Activated CD8-positive, alpha-beta memory T cell treated with anti-CD3 and anti-CD28 coated beads, Interleukin-2, amount 50 U/mL, for 4 hours (primary cell): ENCODE measurements around the gene PDE12.
A peak's percentile ranks its signal among the peaks of the same experiment; 100 is the strongest.

ENCODE experiments used
- DNase-seq: peaks from one replicate; pipeline ENCODE4 v3.0.0-alpha.2; 2020

Gene PDE12, protein sequence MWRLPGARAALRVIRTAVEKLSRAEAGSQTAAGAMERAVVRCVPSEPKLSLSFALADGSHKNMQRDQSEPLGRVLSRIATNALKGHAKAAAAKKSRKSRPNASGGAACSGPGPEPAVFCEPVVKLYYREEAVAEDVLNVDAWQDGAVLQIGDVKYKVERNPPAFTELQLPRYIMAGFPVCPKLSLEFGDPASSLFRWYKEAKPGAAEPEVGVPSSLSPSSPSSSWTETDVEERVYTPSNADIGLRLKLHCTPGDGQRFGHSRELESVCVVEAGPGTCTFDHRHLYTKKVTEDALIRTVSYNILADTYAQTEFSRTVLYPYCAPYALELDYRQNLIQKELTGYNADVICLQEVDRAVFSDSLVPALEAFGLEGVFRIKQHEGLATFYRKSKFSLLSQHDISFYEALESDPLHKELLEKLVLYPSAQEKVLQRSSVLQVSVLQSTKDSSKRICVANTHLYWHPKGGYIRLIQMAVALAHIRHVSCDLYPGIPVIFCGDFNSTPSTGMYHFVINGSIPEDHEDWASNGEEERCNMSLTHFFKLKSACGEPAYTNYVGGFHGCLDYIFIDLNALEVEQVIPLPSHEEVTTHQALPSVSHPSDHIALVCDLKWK

DNA sequence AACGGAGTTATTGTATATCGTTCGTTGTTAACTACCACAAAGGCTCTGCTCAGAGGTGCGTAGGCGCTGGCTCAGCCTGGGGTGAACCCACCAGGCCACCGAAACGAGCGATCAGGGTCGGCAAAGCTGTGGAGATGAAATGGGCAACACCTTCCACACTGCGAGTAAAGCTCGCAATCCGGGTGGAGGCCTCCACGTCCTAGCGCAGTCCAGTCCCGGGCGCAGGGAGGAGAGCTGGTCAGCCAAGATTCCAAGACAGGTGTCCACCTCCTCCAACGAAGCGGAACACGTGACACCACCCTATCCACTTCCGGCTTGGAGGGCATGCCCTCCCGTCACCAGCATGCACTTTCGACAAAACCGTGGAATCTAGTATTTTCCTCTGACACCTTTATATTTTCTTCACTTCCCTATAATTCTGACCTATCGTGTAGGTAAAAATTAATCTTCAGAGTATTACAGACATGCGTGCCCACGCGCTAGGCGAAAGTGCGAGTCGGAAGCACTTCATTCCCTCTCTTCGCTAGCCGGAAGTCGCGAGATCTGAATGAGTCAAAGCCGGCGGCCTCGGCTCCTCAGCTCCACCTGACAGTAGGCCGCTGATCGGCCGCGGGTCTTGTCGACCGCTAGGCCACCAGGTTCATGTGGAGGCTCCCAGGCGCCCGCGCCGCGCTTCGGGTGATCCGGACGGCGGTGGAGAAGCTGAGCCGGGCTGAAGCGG is at the start of gene PDE12:
Gene PDE12, plus strand, starts transcription at position 537 of the 721 bp plus-strand sequence. Its CDS starts 106 bp downstream, at position 643.
- peak; percentile 79 for DNase-seq

DNA sequence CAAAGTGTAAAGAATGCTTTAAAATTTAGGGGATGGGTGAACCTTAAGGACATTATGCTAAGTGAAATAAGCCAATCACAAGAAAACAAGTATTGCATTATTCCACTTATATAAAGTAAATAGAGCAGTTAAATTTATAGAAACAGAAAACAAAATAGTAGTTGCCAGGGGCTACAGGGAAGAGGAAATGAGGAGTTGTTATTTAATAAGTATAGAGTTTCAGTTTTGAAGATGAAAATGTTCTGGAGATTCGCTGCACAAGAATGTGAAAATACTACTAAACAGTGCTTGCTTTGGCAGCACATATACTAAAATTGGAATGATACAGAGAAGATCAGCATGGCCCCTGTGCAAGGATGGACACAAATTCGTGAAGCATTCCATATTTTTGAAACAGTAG is 43.9 kb upstream of the PDE12 start:
- no peak for DNase-seq

DNA sequence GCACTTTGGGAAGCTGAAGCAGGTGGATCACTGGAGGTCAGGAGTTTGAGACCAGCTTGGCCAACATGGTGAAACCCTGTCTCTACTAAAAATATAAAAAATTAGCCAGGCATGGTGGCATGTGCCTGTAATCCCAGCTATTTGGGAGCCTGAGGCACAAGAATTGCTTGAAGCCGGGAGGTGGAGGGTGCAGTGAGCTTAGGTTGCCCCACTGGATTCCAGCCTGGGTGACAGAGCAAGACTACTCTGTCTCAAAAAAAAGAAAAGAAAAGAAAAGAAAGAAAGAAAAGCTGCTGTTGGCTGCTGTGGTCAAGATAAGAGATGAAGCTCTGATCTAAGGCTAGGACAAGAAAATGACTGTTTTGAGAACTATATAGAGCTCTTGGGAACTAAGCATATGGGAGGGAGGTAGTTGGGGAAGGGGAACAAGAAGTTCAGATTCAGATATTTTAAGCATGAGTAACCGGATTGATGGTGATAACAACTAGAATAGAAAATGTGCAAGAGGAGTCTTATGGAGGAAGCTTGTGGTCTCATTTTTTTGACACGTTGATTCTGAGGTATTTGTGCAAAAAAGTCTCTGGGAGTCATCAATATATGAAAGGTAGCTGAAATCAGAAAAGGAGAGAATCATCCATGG is 37.7 kb upstream of the PDE12 start:
- no peak for DNase-seq

DNA sequence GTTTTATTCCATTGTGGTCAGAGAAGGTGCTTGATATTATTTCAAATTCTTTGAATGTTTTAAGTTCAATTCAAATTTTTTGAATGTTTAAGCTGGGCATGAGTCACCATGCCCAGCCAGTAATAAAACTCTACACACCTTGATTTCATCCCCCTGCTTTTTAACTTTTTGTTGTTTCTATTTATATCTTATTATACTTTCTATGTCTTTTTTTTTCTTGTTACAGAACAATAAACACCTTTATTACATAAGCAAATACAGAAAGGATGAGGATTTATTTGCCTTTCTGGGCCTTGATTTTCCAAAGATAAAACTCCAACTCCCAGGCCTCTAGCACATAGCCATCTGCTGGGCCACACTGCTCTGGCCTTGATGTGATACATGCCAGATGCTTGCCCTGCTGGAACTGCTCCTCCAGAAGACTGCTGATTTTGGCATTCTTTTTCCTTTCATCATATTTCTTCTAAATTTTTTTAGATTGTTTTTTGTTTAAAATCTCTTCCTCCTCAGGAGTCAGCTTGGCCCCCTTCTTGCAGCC is 25.9 kb upstream of the PDE12 start:
- DNase-seq = no peak

DNA sequence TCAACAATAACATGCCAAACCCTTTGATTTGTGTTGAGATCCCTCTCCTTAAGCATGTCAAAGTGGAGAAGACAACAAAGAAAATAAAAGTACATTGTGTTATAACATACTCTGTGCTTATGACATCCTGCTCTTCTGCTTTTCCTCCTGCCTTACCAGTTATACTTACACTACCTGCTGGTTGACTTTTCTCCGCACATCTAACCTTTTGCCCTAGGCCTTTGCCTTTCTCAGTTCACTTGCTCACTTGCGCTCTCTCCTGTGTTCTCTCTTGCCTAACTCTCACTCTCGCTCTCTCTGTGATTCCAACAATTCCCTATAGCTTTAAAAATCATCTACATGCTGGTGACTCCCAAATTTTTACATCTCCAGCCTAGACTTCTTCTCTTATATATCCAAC is 17.6 kb upstream of the PDE12 start:
- no peak for DNase-seq

DNA sequence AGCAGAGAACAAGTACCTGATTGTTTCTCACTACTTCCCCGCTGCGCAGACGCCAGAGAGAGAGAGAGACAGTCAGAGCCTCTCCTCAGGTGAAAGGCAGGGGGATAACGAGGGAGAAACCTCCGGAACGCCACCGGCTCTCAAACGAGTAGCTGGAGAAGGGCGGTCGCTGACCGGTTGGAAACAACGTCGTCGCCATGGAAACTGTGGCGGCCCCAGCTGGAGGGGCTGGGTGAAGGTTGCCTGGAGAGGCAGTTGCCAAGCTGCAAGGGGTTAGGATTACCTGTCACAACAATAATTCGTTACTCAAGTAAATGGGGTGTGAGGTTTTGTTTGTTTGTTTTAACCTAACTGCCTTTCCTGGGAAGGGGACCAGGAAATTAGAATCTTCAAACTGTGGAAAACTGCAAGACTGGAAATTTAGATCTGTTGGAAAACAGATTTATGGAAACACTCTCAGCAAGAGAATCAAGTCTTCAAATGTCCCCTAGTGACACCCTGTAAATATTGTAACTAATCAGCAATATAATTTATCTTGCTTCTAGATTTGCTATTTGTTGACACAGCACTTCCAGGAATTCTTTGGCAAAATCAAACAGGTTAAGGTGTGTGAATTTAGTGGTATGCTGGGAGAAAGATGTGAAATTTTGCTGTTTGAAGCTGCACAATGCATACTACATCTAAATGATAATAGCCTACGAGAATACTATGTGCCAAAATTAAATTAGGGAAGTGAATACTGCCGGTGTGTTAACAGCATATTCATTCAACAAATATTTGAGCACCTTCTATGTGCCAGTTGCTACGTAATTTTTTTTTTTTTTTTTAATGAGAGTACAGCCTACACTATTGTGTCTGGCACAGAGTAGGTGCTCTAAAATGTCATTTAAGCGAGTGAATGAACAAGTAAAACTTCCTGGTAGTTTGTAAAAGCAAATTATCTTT is 11.6 kb upstream of the PDE12 start, which contains the start of gene DNAH12:
Gene DNAH12, minus strand, starts transcription at position 164 of the 945 bp plus-strand sequence. CDS start 1,474 bp downstream, outside the sequence.
- DNase-seq = no peak

DNA sequence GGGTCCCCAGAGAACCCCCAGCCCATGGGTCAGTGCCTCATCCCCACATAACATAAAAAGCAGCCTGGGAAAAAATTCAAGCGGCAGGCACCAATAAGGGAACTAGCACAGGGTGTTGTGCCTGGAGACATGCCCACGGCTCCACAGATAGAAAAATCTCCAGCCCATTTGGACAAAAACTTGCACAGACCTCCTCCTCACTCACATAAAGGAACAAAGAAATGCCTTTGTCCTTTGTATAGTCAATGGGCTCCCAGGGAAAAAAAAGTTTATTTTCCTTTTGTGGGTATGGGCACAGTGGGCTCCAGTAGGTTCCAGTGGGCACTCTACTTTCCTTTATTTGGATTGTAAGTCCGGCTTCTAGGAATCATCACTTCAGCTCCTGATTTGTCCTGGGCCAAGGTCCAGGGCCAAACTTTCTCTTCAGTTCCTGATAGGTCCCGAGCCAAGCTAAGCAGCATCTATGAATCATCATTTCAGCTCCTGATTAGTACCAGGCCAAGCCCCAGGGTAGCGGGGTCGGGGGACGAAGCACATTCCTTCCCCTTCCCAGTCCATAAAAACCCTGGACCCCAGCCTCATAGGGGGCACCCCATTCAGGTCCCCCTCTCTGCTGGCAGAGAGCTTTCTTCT is 10.3 kb upstream of the PDE12 start:
- no peak for DNase-seq

DNA sequence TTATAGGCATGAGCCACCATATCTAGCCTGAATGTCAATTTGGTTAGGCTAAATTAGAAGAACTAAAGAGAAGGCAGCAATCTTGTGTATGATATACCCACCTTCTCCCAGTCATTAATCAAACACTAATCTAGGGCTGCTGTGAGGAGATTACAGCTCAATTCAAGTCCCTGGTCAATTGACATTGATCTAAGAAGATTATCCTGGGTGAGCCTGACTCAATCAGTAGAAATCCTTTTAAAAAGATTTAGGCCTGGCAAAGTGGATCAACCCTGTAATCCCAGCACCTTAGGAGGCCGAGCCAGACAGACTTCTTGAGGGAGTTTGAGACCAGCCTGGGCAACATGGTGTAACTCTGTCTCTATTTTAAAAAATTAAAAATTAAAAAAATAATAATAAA is 9.5 kb upstream of the PDE12 start:
- no peak for DNase-seq

DNA sequence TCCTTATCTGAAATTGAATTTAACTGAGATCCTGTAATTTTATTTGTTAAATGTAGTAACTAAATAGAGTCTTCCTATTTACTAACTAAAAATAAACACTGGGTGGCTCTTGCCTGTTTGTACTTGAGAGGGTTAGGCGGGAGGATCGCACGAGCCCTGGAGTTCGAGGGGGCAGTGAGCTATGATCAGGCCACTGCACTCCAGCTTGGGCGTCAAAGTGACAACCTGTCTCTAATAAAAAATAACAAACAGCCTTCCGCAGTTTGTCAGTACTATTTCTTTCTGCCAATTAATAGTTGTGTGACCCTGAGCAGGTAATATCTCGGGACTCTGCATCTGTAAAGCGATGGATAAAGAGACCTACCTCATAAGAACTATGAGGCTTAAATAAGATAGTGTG is 768 bp upstream of the PDE12 start:
- DNase-seq = no peak

DNA sequence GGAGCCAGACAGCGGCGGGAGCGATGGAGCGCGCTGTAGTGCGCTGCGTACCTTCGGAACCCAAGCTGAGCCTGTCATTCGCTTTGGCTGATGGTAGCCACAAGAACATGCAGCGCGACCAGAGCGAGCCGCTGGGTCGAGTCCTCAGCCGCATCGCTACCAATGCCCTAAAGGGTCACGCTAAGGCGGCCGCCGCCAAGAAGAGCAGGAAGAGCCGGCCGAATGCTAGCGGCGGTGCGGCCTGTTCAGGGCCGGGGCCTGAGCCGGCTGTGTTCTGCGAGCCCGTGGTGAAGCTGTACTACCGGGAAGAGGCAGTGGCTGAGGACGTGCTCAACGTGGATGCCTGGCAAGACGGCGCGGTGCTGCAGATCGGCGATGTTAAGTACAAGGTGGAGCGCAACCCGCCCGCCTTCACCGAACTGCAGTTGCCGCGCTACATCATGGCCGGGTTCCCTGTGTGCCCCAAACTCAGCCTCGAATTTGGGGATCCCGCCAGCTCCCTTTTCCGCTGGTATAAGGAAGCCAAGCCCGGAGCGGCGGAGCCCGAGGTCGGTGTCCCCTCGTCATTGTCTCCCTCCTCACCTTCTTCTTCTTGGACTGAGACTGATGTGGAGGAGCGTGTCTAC is 498 bp downstream of the PDE12 start:
- peak; percentile 32 for DNase-seq

DNA sequence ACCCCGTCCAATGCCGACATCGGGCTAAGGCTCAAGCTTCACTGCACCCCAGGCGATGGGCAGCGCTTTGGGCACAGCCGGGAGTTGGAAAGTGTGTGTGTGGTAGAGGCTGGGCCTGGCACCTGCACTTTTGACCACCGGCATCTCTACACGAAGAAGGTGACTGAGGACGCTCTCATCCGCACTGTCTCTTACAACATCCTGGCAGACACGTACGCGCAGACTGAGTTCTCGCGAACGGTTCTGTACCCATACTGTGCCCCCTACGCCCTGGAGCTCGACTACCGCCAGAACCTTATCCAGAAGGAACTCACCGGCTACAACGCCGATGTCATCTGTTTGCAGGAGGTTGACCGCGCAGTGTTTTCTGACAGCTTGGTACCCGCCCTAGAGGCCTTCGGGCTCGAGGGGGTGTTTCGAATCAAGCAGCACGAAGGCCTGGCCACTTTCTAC is 1.0 kb downstream of the PDE12 start:
- peak; percentile 30 for DNase-seq

DNA sequence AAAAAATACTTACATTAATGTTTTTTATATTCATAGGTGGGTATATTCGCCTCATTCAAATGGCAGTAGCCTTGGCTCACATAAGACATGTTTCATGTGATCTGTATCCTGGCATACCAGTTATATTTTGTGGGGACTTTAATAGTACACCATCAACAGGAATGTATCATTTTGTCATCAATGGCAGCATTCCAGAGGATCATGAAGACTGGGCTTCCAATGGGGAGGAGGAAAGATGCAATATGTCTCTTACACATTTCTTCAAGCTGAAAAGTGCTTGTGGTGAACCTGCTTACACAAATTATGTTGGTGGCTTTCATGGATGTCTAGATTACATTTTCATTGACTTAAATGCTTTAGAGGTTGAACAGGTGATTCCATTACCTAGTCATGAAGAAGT is 3.5 kb downstream of the PDE12 start:
- no peak for DNase-seq

DNA sequence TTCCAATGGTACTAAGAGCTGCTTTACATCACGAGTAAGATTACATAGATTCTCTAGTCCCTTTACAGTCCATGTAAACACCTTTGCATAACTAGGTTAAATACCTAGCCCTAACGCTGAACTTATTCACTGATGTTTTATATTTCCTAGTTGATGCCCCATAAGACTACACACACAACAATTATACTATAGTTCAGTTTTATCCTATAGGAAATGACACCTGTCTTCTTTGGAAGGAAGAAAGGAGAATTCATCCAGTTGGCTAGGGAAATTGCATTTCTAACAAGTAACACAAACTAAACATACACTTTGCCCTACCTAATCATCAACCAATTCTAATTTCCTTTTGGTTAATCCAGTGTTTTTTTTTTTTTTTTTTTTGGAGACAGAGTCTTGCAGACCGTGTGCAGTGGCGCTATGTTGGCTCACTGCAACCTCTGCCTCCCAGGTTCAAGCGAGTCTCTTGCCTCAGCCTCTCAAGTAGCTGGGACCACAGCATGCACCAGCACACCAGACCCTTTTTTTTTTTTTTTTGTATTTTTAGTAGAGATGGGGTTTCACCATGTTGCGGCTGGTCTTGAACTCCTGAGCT is 13.9 kb downstream of the PDE12 start:
- no peak for DNase-seq

DNA sequence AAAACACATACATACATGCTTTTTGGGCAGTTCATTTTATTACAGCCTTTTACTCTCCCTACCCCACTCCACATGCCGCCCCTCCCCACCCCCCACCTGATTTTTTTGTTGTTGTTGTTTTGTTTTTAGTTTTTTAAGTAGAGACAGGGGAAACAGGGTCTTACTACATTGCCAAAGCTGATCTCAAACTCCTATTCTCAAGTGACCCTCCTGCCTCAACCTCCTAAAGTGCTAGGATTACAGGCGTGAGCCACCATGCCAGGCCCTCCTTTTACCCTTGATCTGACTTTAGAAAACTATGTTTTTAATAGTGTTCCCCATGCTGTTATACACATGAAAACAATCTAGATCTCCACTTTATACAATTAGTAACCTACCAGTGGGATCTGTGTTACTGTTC is 14.8 kb downstream of the PDE12 start:
- DNase-seq = no peak

DNA sequence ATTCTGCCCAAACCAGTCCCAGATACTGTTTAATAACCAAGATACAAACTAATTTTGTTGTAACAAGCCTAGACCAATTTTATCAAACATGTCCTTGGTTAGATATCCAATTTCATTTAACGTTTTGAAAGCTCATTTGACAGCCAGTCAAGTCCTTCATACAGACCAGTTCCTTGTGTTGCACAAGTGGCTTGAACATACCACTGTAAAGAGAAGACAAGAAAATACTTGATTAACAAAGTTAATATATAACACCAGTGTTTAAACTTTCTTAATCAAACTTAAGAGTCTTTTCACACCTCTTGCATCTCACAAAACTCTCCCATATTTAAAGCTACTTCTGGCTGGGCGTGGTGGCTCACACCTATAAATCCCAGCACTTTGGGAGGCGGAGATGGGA is 16.0 kb downstream of the PDE12 start:
- no peak for DNase-seq

DNA sequence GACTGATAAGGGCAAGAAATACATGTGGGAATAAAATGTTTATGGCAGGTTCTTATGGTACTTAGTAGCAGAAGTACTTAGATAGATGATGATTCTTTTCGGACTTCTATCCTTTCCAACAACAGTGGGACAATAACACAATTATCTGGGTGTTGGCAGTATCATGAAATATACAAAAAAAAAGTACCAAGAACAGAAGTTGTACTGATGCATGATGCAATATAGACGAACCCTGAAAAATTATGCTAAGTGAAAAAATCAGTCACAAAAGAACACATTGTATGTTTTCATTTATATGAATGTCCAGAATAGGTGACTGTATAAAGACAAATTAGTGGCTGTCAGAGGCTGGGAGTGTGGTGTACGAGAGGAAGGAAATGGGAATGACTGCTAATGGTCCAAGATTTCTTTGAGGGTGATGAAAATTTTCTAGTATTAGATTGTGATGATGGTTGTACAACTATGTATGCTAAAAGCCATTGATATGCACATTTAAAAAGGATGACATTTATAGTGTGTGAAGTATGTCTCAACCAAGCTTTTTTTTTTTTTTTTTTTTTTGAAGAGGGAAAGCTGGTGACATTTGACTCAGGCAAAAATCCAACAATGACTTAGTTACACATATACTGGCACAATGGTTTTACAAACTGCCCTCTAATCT is 20.0 kb downstream of the PDE12 start:
- no peak for DNase-seq

DNA sequence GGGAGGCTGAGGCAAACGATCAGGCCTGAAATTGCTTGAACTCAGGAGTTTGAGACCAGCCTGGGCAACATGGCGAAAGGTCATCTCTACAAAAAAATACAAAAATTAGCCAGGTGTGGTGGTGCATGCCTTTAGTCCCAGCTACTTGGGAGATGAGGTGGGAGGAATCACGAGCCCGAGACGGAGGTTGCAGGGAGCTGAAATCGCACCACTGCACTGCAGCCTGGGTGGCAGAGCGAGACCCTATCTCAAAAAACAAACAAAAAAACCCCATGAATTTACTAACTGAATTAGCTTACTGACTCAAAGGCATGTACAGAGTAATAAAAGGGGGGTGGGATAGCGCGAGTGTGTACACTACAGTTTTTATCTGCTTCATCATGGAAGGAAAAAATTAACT is 21.7 kb downstream of the PDE12 start:
- no peak for DNase-seq

DNA sequence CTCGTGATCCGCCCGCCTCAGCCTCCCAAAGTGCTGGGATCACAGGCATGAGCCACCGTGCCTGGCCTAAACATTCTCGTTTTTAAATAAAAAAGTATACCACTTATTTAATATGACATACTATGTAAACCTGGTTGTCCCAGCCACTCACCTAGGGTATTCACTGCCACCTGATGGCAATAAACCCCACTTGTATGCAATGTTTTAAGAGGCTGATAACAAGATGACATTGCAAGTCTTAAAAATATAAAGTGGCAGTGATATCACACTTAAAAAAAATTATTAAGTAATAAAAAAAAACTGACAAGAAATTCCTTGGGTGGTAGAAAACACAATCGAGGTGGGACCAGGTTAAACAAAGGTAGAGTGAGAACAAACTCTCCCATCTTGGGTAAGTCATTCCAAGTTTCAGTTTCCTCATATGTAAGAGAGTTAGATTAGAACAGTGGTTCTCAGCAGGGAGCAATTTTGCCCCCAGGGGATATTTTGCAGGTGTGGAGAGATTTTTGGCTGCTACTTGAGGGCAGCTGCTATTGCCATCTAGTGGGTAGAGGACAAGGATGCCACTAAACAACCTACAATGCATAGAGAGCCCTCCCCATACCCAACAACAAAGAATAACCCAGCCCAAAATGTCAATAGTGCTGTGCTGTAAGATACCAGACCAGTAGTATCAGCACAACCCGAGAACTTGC is 26.5 kb downstream of the PDE12 start:
- no peak for DNase-seq

DNA sequence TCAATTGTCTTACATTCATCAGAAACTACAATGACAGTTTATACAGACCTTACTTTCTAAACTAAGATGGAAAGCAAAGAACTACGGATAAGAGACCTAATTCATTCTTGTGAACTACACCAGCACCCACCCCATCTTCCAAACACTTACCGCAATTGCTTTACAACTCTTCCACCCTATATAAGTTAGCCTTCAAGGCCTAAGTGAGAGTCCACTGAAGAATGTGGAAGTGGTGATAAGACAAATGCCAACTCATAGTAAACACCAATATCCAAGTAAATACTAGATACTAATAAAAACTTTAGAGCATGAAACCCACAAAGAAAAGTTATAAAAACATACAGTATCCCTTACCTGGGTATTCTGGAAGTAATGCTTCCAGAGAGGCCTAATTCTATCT is 27.5 kb downstream of the PDE12 start:
- DNase-seq = no peak
